ENCODE measurements around the gene FAM53C.
"Not testable (repeated sequence)": the region's sequence is repeated elsewhere in the genome, so short reads cannot be mapped to it uniquely, and the experiment has no call there.

FAM53C gene

GRCh38 chr5:138351517-138351916 lies 13.5 kb downstream of the FAM53C start:
- DNase-seq, result no peak

GRCh38 chr5:138352071-138352721 lies 14.1 kb downstream of the FAM53C start, which contains the start of gene KDM3B:
KDM3B (plus strand) TSS chr5:138352685; CDS start chr5:138352796, 111 bp downstream.
- DNase-seq, result peak; percentile 85 to 99

GRCh38 chr5:138352722-138353559 lies 14.9 kb downstream of the FAM53C start:
- peak; percentile 81 to 84 for DNase-seq

- no peak for DNase-seq
Measured at GRCh38 chr5:138353560-138354080, 15.6 kb downstream of the FAM53C start.

- DNase-seq, result no peak
Measured at GRCh38 chr5:138354387-138354786, 16.3 kb downstream of the FAM53C start.

GRCh38 chr5:138354926-138355378 lies 16.9 kb downstream of the FAM53C start:
- DNase-seq, result peak; percentile 80 to 82

- no peak for DNase-seq
Measured at GRCh38 chr5:138359621-138360020, 21.6 kb downstream of the FAM53C start.

- no peak for DNase-seq
Measured at GRCh38 chr5:138360941-138361452, 22.9 kb downstream of the FAM53C start.

- DNase-seq, result no peak
Measured at GRCh38 chr5:138364576-138364975, 26.5 kb downstream of the FAM53C start.

- DNase-seq, result no peak
Measured at GRCh38 chr5:138366632-138367382, 28.7 kb downstream of the FAM53C start.

GRCh38 chr5:138369261-138369660 lies 31.2 kb downstream of the FAM53C start:
- peak; percentile 59 to 74 for DNase-seq

GRCh38 chr5:138369706-138370105 lies 31.6 kb downstream of the FAM53C start:
- DNase-seq, result peak; percentile 86 to 93

- peak; percentile 60 to 79 for DNase-seq
Measured at GRCh38 chr5:138370537-138370936, 32.5 kb downstream of the FAM53C start.

- DNase-seq, result no peak
Measured at GRCh38 chr5:138371454-138371853, 33.4 kb downstream of the FAM53C start.

GRCh38 chr5:138372225-138372624 lies 34.2 kb downstream of the FAM53C start:
- no peak for DNase-seq

GRCh38 chr5:138372653-138373052 lies 34.6 kb downstream of the FAM53C start:
- DNase-seq, result no peak

- no peak for DNase-seq
Measured at GRCh38 chr5:138382347-138382746, 44.3 kb downstream of the FAM53C start.

GRCh38 chr5:138385660-138386059 lies 47.6 kb downstream of the FAM53C start:
- DNase-seq, result no peak

- no peak for DNase-seq
Measured at GRCh38 chr5:138386290-138386689, 48.2 kb downstream of the FAM53C start.

GRCh38 chr5:138389332-138389731 lies 51.3 kb downstream of the FAM53C start:
- DNase-seq, result no peak

- DNase-seq, result not testable (repeated sequence)
Measured at GRCh38 chr5:138389911-138390310, 51.8 kb downstream of the FAM53C start.

GRCh38 chr5:138391859-138392386 lies 53.9 kb downstream of the FAM53C start:
- DNase-seq, result no peak
